Smooth muscle cell of the brain vasculature (primary cell): ENCODE measurements around the gene NHERF1.

ENCODE experiments used
- DNase-seq: peaks from one replicate; pipeline ENCODE4 v3.0.0-alpha.2; 2012; ENCODE audit warnings: low read depth, low spot score

The NHERF1 gene

DNA sequence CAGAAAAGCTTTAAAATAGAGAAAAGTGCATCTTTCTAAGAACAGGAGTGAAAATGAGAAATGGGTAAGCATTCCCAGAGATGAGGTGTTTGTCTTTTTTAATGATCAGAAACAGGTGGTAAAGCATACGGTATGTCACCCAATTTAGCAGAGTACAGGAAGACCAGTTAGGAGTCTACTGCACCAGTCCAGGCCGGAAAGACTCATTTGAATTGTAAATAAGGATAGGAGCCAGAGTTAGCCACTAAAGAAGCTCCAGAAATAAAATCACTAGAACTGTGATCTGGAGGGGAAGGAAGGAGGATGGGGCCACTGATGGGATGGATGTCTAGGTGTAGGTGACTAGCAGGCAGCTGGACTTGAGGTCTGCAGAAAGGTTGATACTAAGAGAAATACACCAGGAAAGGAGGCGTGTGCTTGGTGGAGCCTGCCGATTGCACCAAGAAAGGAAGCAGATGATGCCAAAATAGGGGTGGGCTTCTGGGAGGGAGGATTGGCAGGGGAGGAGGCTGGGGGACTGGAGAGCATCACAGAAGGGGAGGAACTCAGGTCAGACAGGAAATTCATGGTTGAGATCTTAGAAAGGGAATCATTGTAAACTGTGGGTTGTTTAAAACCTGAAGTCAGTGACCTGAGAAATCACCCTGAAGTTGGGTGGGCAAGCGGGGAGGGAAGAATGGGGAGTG is 35.8 kb downstream of the NHERF1 start:
- no peak for DNase-seq

DNA sequence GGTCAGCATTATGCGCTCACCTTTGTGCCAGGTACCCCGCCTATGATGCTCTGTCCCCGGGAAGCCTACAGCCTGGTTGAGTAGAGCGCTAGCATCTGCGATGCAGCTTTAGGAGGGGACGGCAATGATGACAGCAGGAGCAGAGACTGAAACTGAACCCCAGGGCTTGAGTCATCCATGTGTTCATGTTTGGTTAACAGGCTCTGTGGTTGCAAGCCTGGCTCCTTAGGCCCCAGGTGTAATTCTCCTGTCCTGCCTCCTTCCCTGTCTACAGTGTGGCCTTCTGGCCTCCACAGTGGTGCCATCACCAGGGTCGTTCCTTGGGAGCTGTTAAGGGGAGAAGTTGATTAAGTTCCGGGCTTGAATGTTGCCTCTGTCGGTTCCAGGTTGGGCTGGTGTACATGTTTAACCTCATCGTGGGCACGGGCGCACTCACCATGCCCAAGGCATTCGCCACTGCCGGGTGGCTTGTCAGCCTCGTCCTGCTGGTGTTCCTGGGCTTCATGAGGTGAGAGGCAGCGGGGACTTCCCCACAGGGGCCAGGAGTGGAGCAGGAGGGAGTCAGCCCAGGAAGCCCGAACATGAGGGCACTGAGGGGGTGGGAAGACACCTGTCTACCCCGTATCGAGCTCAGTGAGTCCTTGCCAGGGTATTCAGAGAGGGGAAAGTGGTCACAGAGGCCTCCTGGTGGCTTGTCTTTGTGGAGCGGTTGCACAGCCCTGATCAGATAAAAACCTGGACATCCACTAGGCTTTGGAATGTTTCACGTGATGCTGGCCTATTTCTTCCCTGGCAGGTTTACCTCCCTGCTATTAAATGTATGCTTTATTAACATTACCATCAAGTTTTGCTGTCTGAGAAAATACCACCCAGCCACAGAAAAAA is 36.9 kb downstream of the NHERF1 start:
- DNase-seq = no peak

DNA sequence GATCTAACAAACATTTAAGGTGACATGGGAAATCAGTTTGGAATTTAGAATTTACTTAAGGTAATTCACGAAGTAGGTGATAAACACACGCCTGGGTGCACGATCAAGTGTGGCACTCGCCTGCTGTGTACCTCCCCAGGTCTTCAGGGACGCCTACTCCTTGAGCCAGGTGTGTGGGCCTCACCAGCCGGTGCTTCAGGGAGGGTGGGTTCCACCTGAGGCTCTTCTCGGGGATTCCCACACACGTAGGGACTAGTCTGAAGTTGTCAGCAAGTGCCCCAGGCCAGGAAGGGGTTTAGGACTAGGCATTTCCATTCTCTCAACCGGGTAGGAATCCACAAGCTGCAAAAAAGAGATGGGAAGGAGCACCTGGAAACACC is 37.5 kb downstream of the NHERF1 start:
- DNase-seq = no peak

DNA sequence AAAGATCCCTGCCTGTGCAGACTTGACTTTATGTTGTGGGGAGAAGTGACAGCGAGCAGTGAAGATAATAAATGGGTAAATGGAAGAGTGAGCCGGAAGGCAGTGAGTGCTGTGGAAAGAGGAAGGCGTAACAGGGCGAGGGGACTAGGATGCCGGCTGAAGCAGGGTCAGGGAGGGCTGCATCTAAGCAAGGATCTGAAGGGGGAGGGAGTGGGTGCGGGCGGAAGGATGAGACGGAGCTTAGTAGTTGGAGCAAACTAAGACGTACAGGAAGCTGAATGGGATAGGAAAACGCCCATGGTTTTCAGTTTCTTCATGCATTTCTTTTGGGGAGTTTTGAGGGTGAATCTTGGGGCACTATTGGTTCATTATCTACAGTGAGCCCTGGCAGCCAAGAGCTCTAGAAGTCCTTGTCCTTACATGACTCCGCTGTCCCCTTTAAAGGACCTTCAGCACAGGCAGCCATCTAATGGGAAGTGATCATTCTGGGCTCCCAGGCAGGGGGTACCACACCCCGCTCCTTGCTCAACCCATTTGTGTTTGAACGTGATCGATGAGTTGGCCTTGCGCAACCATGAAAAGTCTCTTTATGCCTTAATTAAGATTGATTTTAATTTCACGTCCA is 38.1 kb downstream of the NHERF1 start:
- no peak for DNase-seq

DNA sequence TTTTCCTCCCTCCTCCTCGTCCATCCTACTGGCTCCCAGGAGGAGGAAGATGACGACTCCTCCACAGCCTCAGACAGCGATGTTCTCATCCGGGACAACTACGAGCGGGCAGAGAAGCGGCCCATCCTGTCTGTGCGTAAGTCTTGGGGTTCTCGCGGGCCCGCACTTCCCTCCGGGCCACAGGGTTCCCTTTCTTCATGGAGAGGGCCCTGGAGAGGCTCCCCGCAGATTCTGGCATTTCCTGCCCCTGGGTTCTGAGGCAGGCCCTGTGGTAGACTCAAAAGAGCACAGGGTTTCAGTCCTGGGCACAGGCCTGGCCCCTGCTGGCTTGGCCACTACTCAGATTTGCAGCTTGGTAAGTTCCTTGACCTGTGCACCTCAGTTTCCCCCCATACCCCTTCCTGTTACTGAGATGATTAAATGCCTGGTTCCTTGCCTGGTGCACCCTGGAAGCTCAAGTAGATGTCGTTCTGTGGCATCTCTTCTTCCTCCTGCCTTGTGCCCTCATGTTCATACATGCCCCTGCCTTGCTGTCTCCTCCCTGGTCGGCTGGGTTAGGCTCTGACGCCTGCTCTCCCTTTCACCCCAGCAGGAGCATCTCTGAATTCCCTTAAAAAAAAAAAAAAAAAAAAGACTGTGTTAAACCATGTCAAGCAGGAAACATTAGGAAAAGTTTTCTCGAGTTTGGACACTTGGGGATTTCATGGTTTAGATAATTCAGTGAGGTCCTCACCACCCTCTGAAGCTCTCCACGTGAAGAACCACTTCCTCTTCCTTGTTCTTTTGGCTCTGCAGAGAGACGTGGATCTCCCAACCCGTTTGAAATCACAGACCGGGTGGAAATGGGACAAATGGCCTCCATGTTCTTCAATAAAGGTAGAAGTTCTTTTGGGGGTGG is 42.0 kb downstream of the NHERF1 start:
- DNase-seq = no peak

DNA sequence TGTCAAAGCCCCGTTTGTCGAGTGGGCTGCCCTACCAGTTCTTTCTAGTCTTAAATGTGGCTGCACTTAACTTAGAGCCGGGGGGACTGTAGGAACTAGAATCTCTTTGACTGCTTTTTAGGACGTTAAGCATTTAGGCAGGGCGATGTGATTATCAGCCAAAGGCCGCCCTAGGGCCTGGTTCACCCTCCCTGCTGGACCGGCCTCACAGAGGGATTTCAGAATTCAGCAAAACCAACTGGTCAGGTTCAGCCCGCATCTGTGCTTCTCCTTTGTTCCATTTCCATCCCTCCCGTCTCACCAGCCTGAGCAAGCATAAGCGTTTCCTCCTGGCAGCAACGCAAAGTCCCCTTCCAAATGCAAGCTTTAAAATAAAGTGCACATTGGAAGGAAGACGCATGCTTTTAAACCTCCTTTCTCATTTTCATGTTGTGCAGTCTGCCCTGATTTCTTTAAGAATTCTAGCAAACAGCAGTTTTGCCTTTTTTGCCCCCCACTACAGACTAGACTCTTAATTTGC is 44.2 kb downstream of the NHERF1 start:
- DNase-seq = no peak

DNA sequence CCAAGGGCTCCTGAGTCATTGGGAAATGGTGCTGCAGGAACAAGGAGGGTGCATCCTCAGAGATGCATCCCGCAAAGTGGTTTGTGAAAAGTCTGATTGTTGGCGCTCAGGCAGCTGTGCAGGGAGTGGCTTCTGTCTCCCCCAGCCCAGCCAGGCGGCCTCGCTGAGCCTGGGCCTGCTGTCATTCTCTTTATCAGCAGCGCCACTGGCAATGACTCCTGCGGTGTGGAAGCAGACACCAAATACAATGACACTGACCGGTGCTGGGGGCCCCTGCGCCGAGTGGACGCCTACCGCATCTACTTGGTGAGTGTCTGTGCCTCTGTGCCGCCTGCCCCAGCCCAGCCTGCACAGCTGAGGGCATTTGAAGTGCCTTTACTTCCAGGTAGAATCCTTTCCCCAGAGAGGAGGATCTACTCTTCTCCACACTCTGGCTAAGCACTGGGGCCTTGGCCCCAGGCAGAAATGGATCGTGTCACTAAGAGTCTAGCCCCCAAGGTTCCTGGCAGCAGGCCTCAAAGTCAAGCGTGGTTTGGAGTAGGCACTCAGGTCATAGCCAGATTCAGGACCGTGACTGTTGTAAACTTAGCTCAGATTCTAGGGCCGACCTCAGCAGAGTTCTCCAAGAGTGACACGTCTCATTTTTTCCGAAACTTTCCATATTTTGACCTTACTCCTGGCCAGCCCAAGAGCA is 47.0 kb downstream of the NHERF1 start:
- DNase-seq = no peak

DNA sequence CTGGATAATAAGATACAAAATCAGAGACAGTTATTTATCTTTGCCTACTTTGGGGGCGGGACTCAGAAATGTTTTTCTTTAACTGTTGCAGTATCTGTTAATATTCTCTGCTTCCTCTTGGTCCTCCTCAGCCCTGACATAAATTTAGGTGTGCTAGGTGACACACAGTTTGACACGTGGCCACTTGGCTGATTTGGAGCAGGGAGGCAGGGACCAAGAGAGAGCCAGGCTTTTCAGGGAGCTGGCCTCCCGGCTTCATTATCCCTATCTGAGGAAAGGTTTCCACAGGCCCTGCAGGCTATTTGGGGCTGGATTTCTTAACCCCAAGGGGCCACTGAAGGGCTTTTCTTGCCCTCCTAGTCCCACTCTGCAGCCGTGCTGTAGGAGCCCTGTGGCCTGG is 47.8 kb downstream of the NHERF1 start:
- DNase-seq = no peak

DNA sequence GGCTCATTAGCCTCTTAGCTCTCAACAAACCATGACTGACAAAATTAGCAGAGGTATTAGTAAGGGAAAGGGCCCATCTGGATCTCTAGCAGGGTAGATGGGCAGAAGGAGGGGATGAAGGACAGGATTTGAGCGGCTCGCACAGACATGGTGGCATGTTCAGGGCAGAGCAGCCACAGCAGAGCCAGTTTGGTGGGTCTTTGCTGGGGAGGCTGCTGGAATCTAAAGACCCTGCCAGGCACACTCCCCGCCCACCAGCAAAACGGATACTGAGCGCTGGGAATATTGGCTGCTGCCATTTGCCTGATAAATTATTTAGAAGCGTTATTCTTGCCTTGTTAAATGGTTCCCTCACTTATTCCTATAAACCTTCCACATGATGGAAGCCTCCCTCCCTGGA is 48.4 kb downstream of the NHERF1 start:
- no peak for DNase-seq

DNA sequence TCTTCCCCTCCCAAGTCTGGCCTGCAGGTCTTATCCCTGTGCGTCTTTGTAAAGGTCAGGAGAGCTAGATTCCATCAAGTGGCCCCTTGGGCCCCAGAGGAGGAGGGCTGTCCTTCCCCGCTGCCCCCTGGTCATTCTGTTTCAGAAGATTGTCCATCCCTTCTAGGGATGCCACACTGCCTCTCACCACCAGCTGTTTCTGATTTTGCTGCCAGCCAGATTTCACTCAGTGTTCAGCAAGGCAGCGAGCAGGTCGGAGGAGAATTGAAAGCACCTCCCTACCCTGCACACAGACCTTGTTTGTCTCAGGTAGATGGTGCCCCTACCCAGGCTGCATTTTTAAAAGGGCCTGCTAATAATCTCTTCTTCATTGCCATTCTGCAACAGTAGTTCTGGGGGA is 49.4 kb downstream of the NHERF1 start:
- no peak for DNase-seq

DNA sequence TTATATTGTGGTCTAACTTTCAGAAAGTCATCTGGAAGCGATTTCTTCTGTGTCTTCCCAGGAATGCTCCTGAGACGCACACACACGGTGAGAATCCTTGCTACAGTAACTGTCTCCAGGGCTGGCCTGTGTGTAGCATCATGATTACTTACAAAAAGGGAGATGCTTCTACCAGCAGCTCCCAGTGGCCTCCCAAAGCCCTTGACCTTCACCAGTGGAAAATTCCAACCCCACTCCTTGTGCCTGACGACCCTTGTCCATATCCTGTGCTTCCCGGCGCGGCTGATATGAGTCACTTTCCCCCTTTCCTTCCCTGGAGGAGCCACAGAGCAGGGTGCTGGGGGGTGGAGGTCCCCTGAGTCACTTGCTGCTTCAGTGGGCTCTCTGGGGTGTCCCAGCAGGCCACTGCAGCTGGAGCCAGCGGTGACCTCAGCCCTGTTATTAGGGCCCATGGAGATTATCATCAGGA is 49.8 kb downstream of the NHERF1 start:
- no peak for DNase-seq

DNA sequence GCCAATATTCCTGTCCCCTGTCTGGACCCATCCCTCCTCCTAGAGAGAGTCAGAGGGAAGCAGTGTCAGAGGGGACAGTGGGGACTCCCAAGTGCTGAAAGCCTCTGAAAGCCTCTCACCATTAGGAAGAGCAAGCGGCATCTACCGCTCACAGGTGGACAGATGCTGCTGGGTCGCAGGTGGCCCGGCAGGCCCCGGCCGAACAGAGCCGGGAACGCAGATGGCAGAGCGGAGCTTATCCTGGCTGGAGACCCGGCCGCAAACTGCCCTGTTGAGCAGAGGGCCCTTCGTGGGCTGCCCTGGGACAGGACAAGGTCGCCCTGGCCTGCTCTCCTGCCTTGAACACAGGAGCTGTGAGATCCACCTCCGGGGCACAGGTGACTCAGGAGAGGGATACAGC is 50.7 kb downstream of the NHERF1 start:
- DNase-seq = no peak

DNA sequence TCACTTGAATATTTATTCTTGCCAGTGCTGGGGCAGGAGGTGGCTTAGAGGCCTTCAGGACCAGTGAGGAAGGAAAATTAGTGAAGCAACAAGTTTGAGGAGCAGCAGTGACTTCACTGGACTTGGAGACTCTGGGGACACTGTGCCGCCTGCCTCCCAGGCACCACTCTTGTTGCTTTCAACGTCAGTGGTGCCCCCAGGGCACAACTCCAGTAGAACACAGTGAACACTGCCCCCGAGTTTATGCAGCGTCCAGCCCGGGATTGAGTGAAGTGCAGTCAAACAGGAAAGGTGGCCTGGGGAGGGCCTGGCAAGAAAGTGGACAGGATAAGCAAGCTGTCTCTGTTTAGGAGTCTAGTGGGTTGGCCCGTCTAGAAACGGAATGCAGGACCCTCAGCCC is 52.1 kb downstream of the NHERF1 start:
- DNase-seq = no peak

DNA sequence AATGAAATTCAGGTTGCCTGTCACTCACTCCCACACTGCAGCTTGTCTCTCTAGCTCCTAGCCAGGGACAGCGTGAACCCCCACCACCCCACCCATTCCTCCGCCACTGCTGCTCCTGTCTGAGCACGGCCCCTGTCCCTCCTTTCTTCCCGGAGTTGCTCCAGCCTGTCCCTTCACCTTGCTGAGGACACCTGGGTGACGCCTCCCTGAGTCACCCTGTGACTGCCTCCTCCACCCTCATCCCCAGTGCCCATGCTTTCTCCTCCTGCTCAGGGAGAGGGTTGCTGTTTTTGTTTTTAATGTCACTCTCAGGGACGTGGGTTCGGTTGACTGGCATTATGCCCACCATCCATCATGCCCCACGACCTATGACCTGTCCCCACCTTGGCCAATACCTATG is 53.5 kb downstream of the NHERF1 start:
- DNase-seq = no peak

DNA sequence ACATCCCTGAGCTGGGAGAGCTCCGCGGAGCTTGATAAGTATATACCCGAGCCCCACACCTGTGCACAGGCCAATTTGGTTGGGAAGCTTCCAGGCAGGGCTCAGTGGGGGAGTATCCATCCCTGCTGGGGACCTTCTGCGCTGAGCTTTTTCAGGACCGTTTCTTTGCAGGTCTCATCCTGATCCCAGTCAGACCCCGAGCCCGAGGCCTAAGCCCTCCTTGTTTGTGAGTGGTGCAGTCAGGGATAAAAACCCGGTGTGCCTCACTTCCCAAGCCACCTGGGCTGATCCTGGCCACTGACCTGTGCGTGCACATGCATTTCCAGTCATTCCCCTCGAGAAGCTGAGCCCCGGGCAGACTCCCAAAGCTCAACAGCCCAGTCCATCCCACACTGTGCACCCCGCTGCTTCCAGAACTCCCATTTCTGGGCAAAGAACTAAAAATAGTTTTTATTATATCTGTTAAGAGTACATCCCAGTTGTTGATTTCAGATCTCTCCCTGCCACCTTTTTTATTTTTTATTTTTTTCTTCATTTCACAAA is 55.0 kb downstream of the NHERF1 start:
- DNase-seq = no peak

DNA sequence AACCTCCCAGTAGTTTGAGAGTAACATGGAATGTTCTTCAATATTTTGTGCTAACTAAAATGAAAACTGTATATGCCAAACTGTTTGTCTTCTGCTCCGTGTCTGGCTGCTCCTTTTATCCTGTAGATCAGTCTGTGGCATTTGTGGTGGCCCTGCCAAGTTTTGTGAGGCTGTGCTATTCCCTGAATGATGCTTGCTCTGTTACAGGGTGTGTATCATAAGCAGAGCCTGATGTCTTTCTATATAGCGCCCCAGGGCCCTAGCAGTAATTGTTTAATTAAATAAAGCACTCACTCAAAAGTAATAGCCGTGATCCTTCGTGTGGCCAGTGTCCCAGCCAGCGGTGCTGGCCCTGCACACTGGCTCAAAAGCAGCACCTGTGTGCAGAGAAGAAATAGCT is 55.5 kb downstream of the NHERF1 start:
- no peak for DNase-seq

DNA sequence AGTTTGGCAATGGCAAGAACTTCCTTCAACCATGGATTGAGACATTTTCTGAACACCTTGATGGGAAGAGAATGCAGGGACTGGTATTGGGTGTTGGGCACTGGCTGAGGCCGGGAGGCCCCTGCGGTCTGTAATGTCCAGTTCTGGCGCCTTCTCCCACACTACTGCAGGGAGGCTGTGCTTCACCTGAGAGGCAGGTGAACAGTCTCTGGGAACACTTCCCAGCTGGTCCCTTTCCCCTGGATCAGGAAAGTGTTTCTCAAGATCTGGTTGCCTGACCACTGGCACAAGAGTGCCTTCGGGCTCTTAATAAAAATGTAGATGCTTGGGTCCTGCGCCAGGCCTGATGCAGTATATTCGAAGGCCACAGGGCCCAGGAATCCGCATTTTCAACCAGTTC is 56.3 kb downstream of the NHERF1 start:
- no peak for DNase-seq

DNA sequence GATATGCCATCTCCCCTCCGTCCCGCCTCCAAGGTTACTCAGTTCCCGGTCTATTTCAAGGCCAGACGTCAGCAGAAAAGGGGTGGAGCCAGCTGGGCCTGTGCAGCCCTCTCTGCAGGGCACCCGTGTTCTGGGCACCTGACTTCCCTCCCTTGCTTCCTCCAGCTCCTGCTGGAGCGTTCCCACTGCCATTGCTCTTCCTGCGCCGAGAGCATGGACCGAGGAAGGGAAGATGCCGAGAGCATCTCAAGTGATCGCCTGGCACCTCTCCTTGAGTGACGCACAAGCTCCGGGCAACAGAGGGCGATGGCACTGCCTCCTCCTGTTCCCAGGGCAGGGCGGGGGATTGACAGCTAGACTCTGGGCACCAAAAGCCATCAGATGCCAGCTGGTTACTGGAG is 57.2 kb downstream of the NHERF1 start:
- DNase-seq = no peak

DNA sequence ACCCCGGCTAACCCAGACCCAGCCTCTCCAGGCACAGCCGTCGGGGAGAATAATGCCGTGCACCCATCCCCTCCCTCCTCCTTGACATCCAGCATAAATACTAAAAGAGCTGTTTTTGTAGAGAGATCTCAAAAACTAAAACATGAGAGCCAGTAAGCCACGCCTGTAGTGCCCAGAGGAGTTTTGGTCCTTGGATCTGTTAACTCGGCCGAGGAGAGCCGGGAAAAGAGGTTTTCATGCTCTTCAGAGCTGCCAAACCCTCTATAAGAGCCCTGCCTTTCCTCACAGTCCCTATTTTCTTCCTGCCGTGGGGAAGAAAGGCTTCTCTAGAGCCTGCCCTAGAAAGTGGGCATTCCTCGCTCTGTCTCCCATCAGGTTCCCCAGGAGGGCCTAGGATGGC is 57.9 kb downstream of the NHERF1 start:
- no peak for DNase-seq

DNA sequence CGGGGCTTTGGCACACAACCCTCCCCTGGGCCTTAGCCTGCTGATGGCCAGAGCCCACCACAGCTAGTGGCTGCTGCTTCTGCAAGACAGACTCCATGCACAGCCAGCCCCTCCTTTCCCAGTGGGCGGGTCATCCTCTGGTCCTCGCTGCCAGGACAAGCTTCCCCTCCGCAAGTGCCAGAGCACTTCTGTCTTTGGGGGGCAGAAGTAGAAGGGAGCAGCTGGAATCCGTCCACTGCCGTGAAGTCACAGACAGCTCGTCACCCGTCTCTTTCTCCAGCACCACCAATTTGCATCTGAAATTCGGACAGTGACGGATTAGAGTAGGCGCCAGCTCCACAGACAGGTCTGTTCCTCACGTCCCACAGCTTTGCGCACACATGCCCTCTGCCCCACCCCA is 59.0 kb downstream of the NHERF1 start:
- no peak for DNase-seq

DNA sequence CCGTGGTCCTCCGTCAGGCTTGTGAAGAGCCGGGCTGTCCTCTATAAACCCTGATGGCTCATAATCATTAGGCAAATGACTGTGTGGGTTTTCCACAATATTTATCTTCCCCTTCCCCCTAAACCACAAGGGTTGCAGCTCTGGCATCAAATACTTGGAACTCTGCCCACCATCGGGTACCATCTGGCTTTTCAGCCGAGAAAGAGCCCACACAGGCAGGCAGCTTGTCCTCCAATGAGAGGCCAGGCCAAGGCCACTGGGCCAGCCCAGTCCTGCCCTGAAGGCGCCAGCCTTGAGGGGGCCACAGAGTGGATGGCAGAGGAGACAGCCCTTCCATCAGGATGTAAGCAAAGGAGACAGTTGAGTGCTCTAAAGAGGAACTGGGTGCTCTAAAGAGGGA is 59.5 kb downstream of the NHERF1 start:
- no peak for DNase-seq
